Measurements from ENCODE around the gene ABCF3. TPM values are rescaled to one million over a fixed set of nuclear protein-coding genes. Genes with fewer than 3 reads are reported as not detected.

The ABCF3 gene
- polyA plus RNA-seq, 1 donor (not counting 4 experiments of a cell fraction or from before 2014, with no cell fraction given), result 39.2 TPM

DNA sequence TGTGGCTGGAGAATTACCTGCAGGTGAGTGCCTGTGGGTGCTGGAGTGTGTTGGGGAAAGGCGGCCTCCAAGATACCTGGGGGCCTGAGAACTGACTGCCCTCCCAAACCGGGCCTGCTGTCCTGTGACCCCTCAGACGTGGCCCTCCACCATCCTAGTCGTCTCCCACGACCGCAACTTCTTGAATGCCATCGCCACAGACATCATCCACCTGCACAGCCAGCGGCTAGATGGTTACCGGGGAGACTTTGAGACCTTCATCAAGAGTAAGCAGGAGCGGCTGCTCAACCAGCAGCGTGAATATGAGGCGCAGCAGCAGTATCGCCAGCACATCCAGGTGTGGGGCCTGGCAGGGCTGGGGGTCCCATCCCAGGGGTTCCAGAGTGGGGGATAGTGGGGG, 3.4 kb downstream of the ABCF3 start:
- Histone ChIP-seq H3K27ac (ENCODE audit: control insufficient read depth, insufficient read depth, low read length) (no peak overlapping the region), H3K79me2 (ENCODE audit: control insufficient read depth, insufficient read depth, low read length) (peaks cover 39% of the 10 kb centered on the region)

DNA sequence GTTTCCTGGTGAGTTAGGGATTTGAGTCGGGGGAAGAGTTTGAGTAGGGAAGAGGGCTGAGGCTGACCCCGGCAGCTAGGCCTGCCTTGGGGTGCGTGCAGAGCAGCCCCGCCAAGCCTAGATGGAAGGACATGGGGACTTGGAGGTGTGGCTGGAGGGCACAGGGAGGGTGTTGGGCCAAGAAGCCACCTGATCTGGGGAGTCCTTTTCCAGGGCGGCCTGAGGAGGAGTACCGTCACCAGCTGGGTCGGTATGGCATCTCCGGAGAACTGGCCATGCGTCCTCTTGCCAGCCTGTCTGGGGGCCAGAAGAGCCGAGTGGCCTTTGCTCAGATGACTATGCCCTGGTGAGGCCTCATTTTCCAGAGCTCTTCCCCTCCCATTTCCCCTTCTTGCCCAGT, 6.9 kb downstream of the ABCF3 start:
- Histone ChIP-seq H4K20me1 (ENCODE audit: control insufficient read depth, extremely low read depth, insufficient read depth, low read length) (no peaks in the 10 kb centered on the region), H3K79me2 (ENCODE audit: control insufficient read depth, insufficient read depth, low read length) (peaks cover 20% of the 10 kb centered on the region), H3K9me1 (ENCODE audit: control insufficient read depth, extremely low read depth, insufficient read depth, low read length) (no peaks in the 10 kb centered on the region), H3K27me3 (ENCODE audit: control insufficient read depth, extremely low read depth, insufficient read depth, low read length) (no peaks in the 10 kb centered on the region), H3K27ac (ENCODE audit: control insufficient read depth, insufficient read depth, low read length) (no peak overlapping the region), H3K4me3 (ENCODE audit: control insufficient read depth in 2 of 3, extremely low read depth in 1 of 3, insufficient read depth in 2 of 3, low read depth in 1 of 3, low read length in 3 of 3) (no peak overlapping the region), H3K9ac (ENCODE audit: control insufficient read depth, extremely low read depth, insufficient read depth, low read length) (no peak overlapping the region), H3K4me2 (ENCODE audit: control insufficient read depth, extremely low read depth, insufficient read depth, low read depth, low read length) (no peak overlapping the region), H3K9me3 (ENCODE audit: control insufficient read depth, low read depth, low read length) (no peaks in the 10 kb centered on the region), H2AFZ (ENCODE audit: control insufficient read depth, low read length) (no peak overlapping the region), H3K4me1 (ENCODE audit: control insufficient read depth, extremely low read depth, insufficient read depth, low read length) (no peaks in the 10 kb centered on the region), H3K36me3 (ENCODE audit: control insufficient read depth in 2 of 2, extremely low read depth in 1 of 2, insufficient read depth in 2 of 2, low read length in 2 of 2) (peaks cover 38 to 53% of the 10 kb centered on the region in 2 experiments)
- DNase-seq (ENCODE audit: low read depth, low spot score) (no peak), FAIRE-seq (no peak)
- TF ChIP-seq, protein P1, sequence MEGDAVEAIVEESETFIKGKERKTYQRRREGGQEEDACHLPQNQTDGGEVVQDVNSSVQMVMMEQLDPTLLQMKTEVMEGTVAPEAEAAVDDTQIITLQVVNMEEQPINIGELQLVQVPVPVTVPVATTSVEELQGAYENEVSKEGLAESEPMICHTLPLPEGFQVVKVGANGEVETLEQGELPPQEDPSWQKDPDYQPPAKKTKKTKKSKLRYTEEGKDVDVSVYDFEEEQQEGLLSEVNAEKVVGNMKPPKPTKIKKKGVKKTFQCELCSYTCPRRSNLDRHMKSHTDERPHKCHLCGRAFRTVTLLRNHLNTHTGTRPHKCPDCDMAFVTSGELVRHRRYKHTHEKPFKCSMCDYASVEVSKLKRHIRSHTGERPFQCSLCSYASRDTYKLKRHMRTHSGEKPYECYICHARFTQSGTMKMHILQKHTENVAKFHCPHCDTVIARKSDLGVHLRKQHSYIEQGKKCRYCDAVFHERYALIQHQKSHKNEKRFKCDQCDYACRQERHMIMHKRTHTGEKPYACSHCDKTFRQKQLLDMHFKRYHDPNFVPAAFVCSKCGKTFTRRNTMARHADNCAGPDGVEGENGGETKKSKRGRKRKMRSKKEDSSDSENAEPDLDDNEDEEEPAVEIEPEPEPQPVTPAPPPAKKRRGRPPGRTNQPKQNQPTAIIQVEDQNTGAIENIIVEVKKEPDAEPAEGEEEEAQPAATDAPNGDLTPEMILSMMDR (optimal IDR thresholded peaks at IDR 0.05 in 1 of 3, IDR thresholded peaks at IDR 0.05 in 1 of 3, conservative IDR thresholded peaks at IDR 0.05 in 1 of 3; ENCODE audit: extremely low read depth in 1 of 3, insufficient read depth in 2 of 3, low read length in 3 of 3), result no peak
- TF ChIP-seq EZH2 (IDR thresholded peaks at IDR 0.05; ENCODE audit: low read length), result no peak
- dilution Hi-C loops (cut with MboI; ENCODE audit: extremely low pct_ligation_motif_present, low sequenced_read_pairs), result no loop called here

More for the DNA sequence above, 3.4 kb downstream of the ABCF3 start:
- DNase-seq (ENCODE audit: low read depth, low spot score) (no peak), FAIRE-seq (no peak)
- dilution Hi-C loops (cut with MboI; ENCODE audit: extremely low pct_ligation_motif_present, low sequenced_read_pairs), result no loop called here
- Histone ChIP-seq H4K20me1 (ENCODE audit: control insufficient read depth, extremely low read depth, insufficient read depth, low read length) (no peaks in the 10 kb centered on the region), H2AFZ (ENCODE audit: control insufficient read depth, low read length) (no peak overlapping the region), H3K9me3 (ENCODE audit: control insufficient read depth, low read depth, low read length) (no peaks in the 10 kb centered on the region), H3K27me3 (ENCODE audit: control insufficient read depth, extremely low read depth, insufficient read depth, low read length) (no peaks in the 10 kb centered on the region), H3K4me2 (ENCODE audit: control insufficient read depth, extremely low read depth, insufficient read depth, low read depth, low read length) (no peak overlapping the region), H3K9ac (ENCODE audit: control insufficient read depth, extremely low read depth, insufficient read depth, low read length) (no peak overlapping the region), H3K9me1 (ENCODE audit: control insufficient read depth, extremely low read depth, insufficient read depth, low read length) (no peaks in the 10 kb centered on the region), H3K4me1 (ENCODE audit: control insufficient read depth, extremely low read depth, insufficient read depth, low read length) (peaks cover 15% of the 10 kb centered on the region), H3K4me3 (ENCODE audit: control insufficient read depth in 2 of 3, extremely low read depth in 1 of 3, insufficient read depth in 2 of 3, low read depth in 1 of 3, low read length in 3 of 3) (no peak overlapping the region), H3K36me3 (ENCODE audit: control insufficient read depth in 2 of 2, extremely low read depth in 1 of 2, insufficient read depth in 2 of 2, low read length in 2 of 2) (peaks cover 30 to 49% of the 10 kb centered on the region in 2 experiments)
- no peak for TF ChIP-seq EZH2 (IDR thresholded peaks at IDR 0.05; ENCODE audit: low read length)
- TF ChIP-seq, protein P1 (optimal IDR thresholded peaks at IDR 0.05 in 1 of 3, IDR thresholded peaks at IDR 0.05 in 1 of 3, conservative IDR thresholded peaks at IDR 0.05 in 1 of 3; ENCODE audit: extremely low read depth in 1 of 3, insufficient read depth in 2 of 3, low read length in 3 of 3), result no peak
